ENCODE results near the gene HP1BP3. TPM values are rescaled to one million over a fixed set of nuclear protein-coding genes. Genes with fewer than 3 reads are reported as not detected.

Gene HP1BP3, protein sequence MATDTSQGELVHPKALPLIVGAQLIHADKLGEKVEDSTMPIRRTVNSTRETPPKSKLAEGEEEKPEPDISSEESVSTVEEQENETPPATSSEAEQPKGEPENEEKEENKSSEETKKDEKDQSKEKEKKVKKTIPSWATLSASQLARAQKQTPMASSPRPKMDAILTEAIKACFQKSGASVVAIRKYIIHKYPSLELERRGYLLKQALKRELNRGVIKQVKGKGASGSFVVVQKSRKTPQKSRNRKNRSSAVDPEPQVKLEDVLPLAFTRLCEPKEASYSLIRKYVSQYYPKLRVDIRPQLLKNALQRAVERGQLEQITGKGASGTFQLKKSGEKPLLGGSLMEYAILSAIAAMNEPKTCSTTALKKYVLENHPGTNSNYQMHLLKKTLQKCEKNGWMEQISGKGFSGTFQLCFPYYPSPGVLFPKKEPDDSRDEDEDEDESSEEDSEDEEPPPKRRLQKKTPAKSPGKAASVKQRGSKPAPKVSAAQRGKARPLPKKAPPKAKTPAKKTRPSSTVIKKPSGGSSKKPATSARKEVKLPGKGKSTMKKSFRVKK
- 252 and 277 TPM in 2 replicates for total RNA-seq

DNA sequence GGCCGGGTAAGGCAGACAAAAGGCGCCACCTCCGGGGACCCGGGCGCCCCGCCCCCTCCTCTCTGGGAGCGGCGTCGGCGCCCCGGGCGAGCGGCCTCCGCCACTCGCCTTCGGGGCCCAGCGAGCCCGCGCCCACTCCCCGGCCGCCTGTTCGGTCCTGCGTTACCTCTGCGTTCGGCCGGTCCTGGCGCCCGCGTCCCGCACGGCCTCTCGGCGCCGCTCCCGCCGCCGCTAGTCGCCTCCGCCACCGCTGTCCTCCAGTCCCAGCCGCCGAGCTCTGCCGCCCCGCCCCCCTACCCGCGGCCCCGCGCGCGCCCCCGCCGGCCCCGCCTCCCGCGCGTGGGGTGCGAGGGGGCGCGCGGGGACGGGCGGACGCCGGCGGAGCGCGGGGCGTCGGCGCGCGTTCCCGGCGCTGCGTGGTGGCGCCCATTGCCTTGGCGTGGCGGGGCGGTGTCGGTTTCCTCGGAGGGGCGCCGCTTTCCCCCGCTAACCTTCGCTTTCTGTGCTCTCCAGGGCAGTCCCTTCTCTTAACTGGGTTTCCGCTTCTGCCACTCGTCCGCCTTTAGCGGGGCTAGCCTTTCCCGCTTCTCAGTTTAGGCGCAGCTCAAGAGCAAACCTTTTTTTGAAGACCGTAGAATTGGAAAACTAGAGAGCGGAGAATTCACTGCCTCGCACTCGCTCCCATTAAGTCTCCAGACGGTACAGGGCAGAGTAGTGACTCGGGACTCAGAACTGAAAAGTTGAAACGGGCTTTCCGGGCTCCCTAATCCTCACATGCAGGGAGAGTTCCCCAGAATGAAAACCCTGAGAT, at the start of gene HP1BP3:
TSS of gene HP1BP3 (minus strand) at position 279 of the 811 bp plus-strand sequence. CDS start 6,867 bp downstream, outside the sequence.

DNA sequence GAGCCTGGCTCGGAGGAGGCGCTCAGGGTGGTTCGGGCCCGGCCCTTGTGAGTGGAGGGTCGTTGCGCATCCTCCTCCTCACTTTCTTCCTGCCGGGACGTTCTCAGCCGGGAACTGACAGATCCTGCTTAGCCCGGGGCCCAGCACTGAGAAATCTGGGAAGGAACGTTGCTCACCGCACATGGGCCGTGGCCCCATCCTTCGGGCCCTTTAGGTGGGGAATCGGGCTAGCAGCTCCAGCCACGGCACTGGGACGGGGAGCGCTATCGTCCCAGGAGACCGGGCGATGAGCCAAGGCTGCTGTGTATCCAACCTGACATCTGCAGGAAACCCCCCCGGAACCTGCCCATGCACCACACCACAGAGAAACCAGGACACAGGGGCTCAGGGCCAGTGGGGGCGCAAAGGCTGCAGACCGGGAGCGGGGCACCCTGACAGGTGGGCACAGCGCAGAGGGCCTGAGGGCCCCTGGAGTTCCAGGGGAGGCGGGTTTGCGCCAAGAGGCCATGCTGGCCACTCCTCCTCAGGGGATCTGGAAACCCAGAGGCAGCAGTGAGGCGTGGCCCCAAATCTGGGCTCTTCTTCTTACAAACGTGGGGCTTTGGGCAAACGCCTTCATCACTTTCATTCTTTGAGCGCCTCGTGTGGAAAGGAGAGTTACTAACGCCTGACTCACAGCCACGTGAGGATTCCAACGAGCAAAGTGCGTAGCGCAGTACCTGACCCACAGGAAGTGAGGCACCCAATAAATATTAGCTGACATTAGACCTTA, 54.3 kb downstream of the HP1BP3 start, which contains the start of gene SH2D5:
TSS of gene SH2D5 (minus strand) at position 116 of the 772 bp plus-strand sequence. CDS start 4,659 bp downstream, outside the sequence.

DNA sequence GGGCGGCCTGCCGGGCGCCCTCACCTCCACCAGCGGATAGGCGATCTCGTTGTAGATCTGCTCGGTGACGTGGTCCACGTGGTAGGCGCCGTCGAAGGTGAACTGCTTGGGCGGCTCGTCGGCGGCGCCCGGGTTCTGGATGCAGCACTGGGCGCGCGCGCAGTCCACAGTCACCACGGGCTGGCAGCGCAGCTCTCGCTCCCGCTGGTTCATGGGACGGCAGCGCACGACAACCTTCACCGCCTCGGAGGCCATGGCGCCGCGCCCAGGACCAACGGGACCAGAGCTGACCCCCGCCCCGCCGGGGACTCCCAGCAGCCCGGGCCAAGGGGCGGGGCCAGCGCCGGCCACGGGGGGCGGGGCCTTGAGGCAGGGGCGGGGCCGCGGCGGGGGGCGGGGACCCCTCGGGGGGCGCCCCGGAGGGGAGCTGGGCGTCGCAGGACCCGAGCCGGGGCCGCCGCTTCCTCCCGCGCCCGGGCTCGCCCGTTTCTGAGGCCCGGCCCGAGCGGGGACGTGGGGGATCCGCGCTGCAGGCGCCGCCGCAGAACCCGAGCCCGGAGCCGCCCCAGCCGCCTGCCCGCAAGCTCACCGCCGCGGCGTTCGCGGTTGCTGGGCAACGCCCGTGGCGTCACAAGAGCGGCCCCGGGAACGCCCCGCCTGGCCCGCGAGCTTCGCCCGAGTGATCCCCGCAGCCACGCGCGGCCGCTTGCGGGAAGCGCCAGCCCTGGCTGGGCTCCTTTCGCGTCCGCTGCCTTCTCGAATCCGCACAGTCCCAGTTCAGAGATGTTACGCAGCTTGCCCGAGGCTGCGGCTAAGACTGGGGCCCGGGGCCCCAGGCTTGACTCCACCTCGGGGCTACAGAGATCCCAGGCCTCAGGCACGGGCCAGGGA, 69.4 kb downstream of the HP1BP3 start, which contains the start of gene KIF17:
TSS of gene KIF17 (minus strand) at position 556 of the 891 bp plus-strand sequence. CDS start at position 255, 301 bp downstream.

Other genes with a start within 250 kb of the HP1BP3 start
- 0.09 TPM in 1 of 2 replicates, not detected in the other for gene FAM43B, start 234.7 kb downstream of the HP1BP3 start, total RNA-seq
- 0.92 TPM in 1 of 2 replicates, not detected in the other for gene CDA, start 198.2 kb downstream of the HP1BP3 start, total RNA-seq
- 62.7 and 68.4 TPM in 2 replicates for gene PINK1, start 153.8 kb downstream of the HP1BP3 start, total RNA-seq
- 445 and 563 TPM in 2 replicates for gene DDOST, start 125.9 kb downstream of the HP1BP3 start, total RNA-seq
- 1.2 and 2.2 TPM in 2 replicates for gene KIF17, start 69.3 kb downstream of the HP1BP3 start, total RNA-seq
- 0.89 and 8.5 TPM in 2 replicates for gene SH2D5, start 54.6 kb downstream of the HP1BP3 start, total RNA-seq